Central memory CD4-positive, alpha-beta T cell (primary cell): ENCODE measurements around the gene MCEE.

Experiments used
- DNase-seq: peaks from one replicate; pipeline ENCODE4 v3.0.0; 2022

MCEE gene

GRCh38 chr2:71074893-71075395 is 55.1 kb downstream of the MCEE start:
- DNase-seq = no peak

- DNase-seq = no peak
Measured at GRCh38 chr2:71073475-71073874, 56.6 kb downstream of the MCEE start.

- no peak for DNase-seq
Measured at GRCh38 chr2:71072492-71072891, 57.5 kb downstream of the MCEE start.

- DNase-seq = peak; percentile 70
Measured at GRCh38 chr2:71071681-71072398, 58.2 kb downstream of the MCEE start.

GRCh38 chr2:71070294-71071093 is 59.5 kb downstream of the MCEE start:
- DNase-seq = no peak

- DNase-seq = no peak
Measured at GRCh38 chr2:71069376-71069775, 60.7 kb downstream of the MCEE start.

GRCh38 chr2:71068218-71069035 is 61.6 kb downstream of the MCEE start, which contains the start of gene NAGK:
NAGK (plus strand) TSS chr2:71068648; CDS start chr2:71068684, 36 bp downstream.
- DNase-seq = peak; percentile 99

- DNase-seq = peak; percentile 5
Measured at GRCh38 chr2:71067567-71068217, 62.3 kb downstream of the MCEE start.

GRCh38 chr2:71066856-71067255 is 63.2 kb downstream of the MCEE start:
- DNase-seq = no peak

GRCh38 chr2:71064754-71065621 is 65.0 kb downstream of the MCEE start:
- no peak for DNase-seq

- DNase-seq = no peak
Measured at GRCh38 chr2:71064110-71064611, 65.9 kb downstream of the MCEE start.

GRCh38 chr2:71063216-71063615 is 66.8 kb downstream of the MCEE start:
- DNase-seq = no peak

- no peak for DNase-seq
Measured at GRCh38 chr2:71060871-71061270, 69.2 kb downstream of the MCEE start.

- DNase-seq = no peak
Measured at GRCh38 chr2:71060211-71060610, 69.8 kb downstream of the MCEE start.
